ENCODE data around the gene ARF5.

DNA sequence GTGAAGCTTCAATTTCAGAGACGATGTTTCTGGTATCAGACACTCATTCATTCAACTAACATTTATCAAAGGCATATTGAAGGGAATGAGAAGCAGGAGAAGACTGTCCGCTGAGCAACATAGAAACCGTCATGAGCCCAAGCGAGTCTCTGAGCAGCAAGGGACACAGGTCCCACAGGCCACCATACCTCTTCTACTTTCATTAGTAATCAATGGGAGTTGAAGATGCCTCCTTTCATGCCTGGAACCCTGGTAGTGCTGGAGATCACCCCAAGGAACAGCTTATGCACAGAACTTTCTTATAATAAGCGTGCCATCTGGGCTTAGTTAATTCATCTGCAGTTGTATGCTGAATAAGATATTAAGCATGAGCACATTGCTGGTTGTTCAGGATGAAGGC lies 28.5 kb downstream of the ARF5 start:
- no peak for TF ChIP-seq CTCF (conservative IDR thresholded peaks at IDR 0.05)
- no peak for TF ChIP-seq EZH2 (IDR thresholded peaks at IDR 0.05; ENCODE audit: low read depth)

Data from PC-9 (cell line).